ENCODE results near the gene SLC35F2.

DNA sequence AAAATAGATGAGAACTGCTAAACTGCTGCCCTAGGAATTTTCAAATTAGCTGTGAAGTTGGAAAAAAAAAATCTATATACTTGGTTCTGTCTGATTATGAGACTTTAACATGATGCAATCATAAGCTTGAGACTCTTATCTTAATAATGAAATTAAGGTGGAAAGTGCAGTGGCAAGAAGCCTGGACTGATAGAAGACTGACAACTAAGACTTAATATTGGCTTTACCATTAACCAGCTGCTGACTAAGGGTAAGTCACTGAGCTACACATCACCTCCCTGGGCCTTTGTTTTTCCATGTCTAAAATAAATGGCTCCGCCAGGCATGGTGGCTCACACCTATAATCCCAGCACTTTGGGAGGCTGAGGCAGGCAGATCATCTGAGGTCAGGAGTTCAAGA, 56.9 kb downstream of the SLC35F2 start:
- TF ChIP-seq, protein P1, sequence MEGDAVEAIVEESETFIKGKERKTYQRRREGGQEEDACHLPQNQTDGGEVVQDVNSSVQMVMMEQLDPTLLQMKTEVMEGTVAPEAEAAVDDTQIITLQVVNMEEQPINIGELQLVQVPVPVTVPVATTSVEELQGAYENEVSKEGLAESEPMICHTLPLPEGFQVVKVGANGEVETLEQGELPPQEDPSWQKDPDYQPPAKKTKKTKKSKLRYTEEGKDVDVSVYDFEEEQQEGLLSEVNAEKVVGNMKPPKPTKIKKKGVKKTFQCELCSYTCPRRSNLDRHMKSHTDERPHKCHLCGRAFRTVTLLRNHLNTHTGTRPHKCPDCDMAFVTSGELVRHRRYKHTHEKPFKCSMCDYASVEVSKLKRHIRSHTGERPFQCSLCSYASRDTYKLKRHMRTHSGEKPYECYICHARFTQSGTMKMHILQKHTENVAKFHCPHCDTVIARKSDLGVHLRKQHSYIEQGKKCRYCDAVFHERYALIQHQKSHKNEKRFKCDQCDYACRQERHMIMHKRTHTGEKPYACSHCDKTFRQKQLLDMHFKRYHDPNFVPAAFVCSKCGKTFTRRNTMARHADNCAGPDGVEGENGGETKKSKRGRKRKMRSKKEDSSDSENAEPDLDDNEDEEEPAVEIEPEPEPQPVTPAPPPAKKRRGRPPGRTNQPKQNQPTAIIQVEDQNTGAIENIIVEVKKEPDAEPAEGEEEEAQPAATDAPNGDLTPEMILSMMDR (conservative IDR thresholded peaks at IDR 0.05; ENCODE audit: low read length) = no peak
- no peak for TF ChIP-seq EZH2phosphoT487 (IDR thresholded peaks at IDR 0.05; ENCODE audit: borderline replicate concordance)

All from Loucy (cell line).